GM19025 (cell line): Measurements from ENCODE around the gene ABCA3.

Source experiments
- ATAC-seq: cut with Tn5 transposase; IDR thresholded peaks from one replicate; pipeline ENCODE4 v1.9.1; 2021; ENCODE audit warnings: mild to moderate bottlenecking, low read depth, moderate library complexity; ENCODE audit not compliant: unreplicated experiment

The ABCA3 gene

GRCh38 chr16:2238150-2238837 is 102.2 kb downstream of the ABCA3 start:
- no peak for ATAC-seq

- no peak for ATAC-seq
Measured at GRCh38 chr16:2237493-2238149, 102.9 kb downstream of the ABCA3 start.

GRCh38 chr16:2237102-2237482 is 103.4 kb downstream of the ABCA3 start:
- no peak for ATAC-seq

- ATAC-seq: no peak
Measured at GRCh38 chr16:2236337-2237101, 104.0 kb downstream of the ABCA3 start, which contains the start of gene DNASE1L2. TSS of gene DNASE1L2 (plus strand) at chr16:2236444. CDS start at chr16:2236817, 373 bp downstream.

GRCh38 chr16:2235695-2236336 is 104.7 kb downstream of the ABCA3 start:
- ATAC-seq: no peak

- ATAC-seq: no peak
Measured at GRCh38 chr16:2235234-2235651, 105.3 kb downstream of the ABCA3 start.

GRCh38 chr16:2234813-2235170 is 105.7 kb downstream of the ABCA3 start:
- no peak for ATAC-seq

- ATAC-seq: no peak
Measured at GRCh38 chr16:2233872-2234812, 106.4 kb downstream of the ABCA3 start.

GRCh38 chr16:2233046-2233775 is 107.3 kb downstream of the ABCA3 start:
- ATAC-seq: no peak

- no peak for ATAC-seq
Measured at GRCh38 chr16:2232094-2232990, 108.2 kb downstream of the ABCA3 start.

GRCh38 chr16:2231016-2231931 is 109.3 kb downstream of the ABCA3 start:
- no peak for ATAC-seq

GRCh38 chr16:2230376-2230775 is 110.2 kb downstream of the ABCA3 start:
- no peak for ATAC-seq

- ATAC-seq: no peak
Measured at GRCh38 chr16:2229632-2230250, 110.8 kb downstream of the ABCA3 start.

- ATAC-seq: no peak
Measured at GRCh38 chr16:2229091-2229490, 111.4 kb downstream of the ABCA3 start.

GRCh38 chr16:2228161-2228824 is 112.2 kb downstream of the ABCA3 start:
- no peak for ATAC-seq

GRCh38 chr16:2226918-2227317 is 113.6 kb downstream of the ABCA3 start:
- no peak for ATAC-seq
